Natural killer cell (primary cell): ENCODE measurements around the gene THOP1. TPM values are rescaled to one million over a fixed set of nuclear protein-coding genes. Genes with fewer than 3 reads are reported as not detected.

Source experiments
- ATAC-seq, 3 donors: fragments of 150-1000 bp in 2 of 3; fragments of 200-7000 bp in 1 of 3; cut with Tn5 transposase; 1 replicate in 1 of 3; 2 replicates in 2 of 3; pipeline ENCODE4 v1.10.0; 2021; ENCODE audit warnings: mild to moderate bottlenecking in 2 of 3, moderate library complexity in 2 of 3
- DNase-seq, 2 donors: peaks; one replicate each; pipeline versions ENCODE4 v3.0.0 to v3.0.0-alpha.2; 2013 to 2021; ENCODE audit warnings: mixed read lengths in 1 of 2
- H3K27ac ChIP-seq: one replicate; pipeline ENCODE4 v1.5.1; 2013; ENCODE audit warnings: mild to moderate bottlenecking, low read length
- H3K27me3 ChIP-seq: one replicate; pipeline ENCODE4 v1.6.1; 2013; ENCODE audit warnings: low read length; ENCODE audit not compliant: control insufficient read depth, insufficient read depth
- H3K36me3 ChIP-seq: one replicate; pipeline ENCODE4 v1.6.1; 2013; ENCODE audit warnings: low read length; ENCODE audit not compliant: control insufficient read depth, insufficient read depth
- H3K4me1 ChIP-seq: one replicate; pipeline ENCODE4 v1.6.1; 2013; ENCODE audit warnings: low read length; ENCODE audit not compliant: control insufficient read depth, insufficient read depth
- H3K4me3 ChIP-seq: one replicate; pipeline ENCODE4 v1.5.1; 2013; ENCODE audit warnings: low read length
- H3K9me3 ChIP-seq: one replicate; pipeline ENCODE4 v1.6.1; 2013; ENCODE audit warnings: low read length; ENCODE audit not compliant: control insufficient read depth, insufficient read depth
- H3K27ac Mint-ChIP-seq, 2 donors: one replicate each; pipeline ENCODE4 v1.8.0; 2022; ENCODE audit warnings: mild to moderate bottlenecking in 2 of 2, mixed read lengths in 2 of 2, moderate library complexity in 1 of 2
- H3K27me3 Mint-ChIP-seq, 2 donors: one replicate each; pipeline ENCODE4 v1.8.0; 2022; ENCODE audit warnings: low read depth in 2 of 2, mixed read lengths in 2 of 2
- H3K36me3 Mint-ChIP-seq: one replicate; pipeline ENCODE4 v1.8.0; 2022; ENCODE audit warnings: mixed read lengths
- H3K4me1 Mint-ChIP-seq, 2 donors: one replicate each; pipeline ENCODE4 v1.8.0; 2022; ENCODE audit warnings: mixed read lengths in 2 of 2
- H3K4me3 Mint-ChIP-seq: one replicate; pipeline ENCODE4 v1.8.0; 2022; ENCODE audit warnings: mild to moderate bottlenecking, moderate library complexity, mixed read lengths
- H3K9me3 Mint-ChIP-seq, 2 donors: one replicate each; pipeline ENCODE4 v1.8.0; 2022; ENCODE audit warnings: mixed read lengths in 2 of 2
- CTCF ChIP-seq: fragments of 200-600 bp; IDR thresholded peaks from one replicate; pipeline ENCODE4 v1.8.0; 2022; ENCODE audit warnings: antibody characterized with exemption
- WGBS: methylation state at CpG from one replicate; pipeline ENCODE4 v1.1.7; 2013; ENCODE audit warnings: missing lambda C conversion rate; ENCODE audit not compliant: insufficient coverage; 5-methylcytosine and 5-hydroxymethylcytosine counted together
- intact Hi-C: fragments of 100-400 bp; cut with micrococcal nuclease; formaldehyde crosslinking; loops from one replicate; pipeline ENCODE4 v1.14.2; 2022
- total RNA-seq, 4 donors: library from RNA; stranded (reverse); fragments of 120-200 nt in 1 of 4; gene quantifications; one replicate each; pipeline versions ENCODE4 v1.2.3 to v1.2.4, GENCODE V29; 2013 to 2022

Gene THOP1
- total RNA-seq, 3 donors from 2014 or later (not counting 1 experiment from before 2014, with no cell fraction given) = 31.6 to 44.0 (median 33.4) TPM

GRCh38 chr19:2845107-2845506, 59.8 kb downstream of the THOP1 start:
- H3K4me3 Mint-ChIP-seq = no peak overlapping the region
- H3K36me3 ChIP-seq = no peaks in the 10 kb centered on the region
- no peaks in the 10 kb centered on the region for H3K9me3 Mint-ChIP-seq
- H3K4me3 ChIP-seq = no peak overlapping the region
- TF ChIP-seq CTCF = no peak
- 98% methylated on average over 2 of the region's 2 CpGs for WGBS
- no peak overlapping the region for H3K27ac ChIP-seq
- no peaks in the 10 kb centered on the region for H3K36me3 Mint-ChIP-seq
- DNase-seq = no peak
- no peaks in the 10 kb centered on the region for H3K27me3 Mint-ChIP-seq
- intact Hi-C loops = no loop called here
- H3K27me3 ChIP-seq = no peaks in the 10 kb centered on the region
- no peak overlapping the region for H3K27ac Mint-ChIP-seq
- peaks cover 13% of the 10 kb centered on the region for H3K4me1 ChIP-seq
- ATAC-seq = no peak
- H3K4me1 Mint-ChIP-seq = peaks cover 10 to 16% of the 10 kb centered on the region in 2 donors
- no peaks in the 10 kb centered on the region for H3K9me3 ChIP-seq

GRCh38 chr19:2846180-2846894, 61.0 kb downstream of the THOP1 start:
- Mint-ChIP-seq H3K9me3 (no peaks in the 10 kb centered on the region), H3K36me3 (peaks cover 4% of the 10 kb centered on the region), H3K4me3 (no peak overlapping the region), H3K27me3 (no peaks in the 10 kb centered on the region), H3K4me1 (peaks cover 15 to 16% of the 10 kb centered on the region in 2 donors), H3K27ac (no peak overlapping the region)
- DNase-seq = no peak
- intact Hi-C loops = no loop called here
- no peak for ATAC-seq
- H3K4me3 ChIP-seq = no peak overlapping the region
- no peaks in the 10 kb centered on the region for H3K27me3 ChIP-seq
- H3K36me3 ChIP-seq = peaks cover 6% of the 10 kb centered on the region
- no peaks in the 10 kb centered on the region for H3K9me3 ChIP-seq
- 89% methylated on average over 13 of the region's 13 CpGs for WGBS
- TF ChIP-seq CTCF = no peak
- peaks cover 7% of the 10 kb centered on the region for H3K4me1 ChIP-seq
- H3K27ac ChIP-seq = no peak overlapping the region

DNA sequence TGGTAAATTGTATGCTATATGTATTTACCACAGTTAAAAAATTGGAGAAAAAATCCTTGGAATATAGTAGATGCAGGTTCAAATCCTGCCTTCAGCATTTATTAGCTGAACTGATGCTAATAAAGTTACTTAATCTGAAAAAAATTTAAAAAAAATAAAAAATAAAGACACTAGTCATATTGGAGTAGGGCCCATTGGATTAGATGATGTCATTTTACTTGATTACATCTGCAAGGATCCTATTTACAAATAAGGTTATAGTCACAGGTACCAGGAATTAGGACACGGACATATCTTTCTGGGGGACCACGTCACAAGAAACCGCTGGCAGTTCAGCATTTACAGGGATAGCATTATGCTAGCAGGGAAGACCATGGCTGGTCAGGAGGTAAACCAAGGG, 62.2 kb downstream of the THOP1 start:
- no peak overlapping the region for H3K27ac Mint-ChIP-seq
- intact Hi-C loops = no loop called here
- H3K4me3 Mint-ChIP-seq = no peak overlapping the region
- H3K36me3 ChIP-seq = peaks cover 17% of the 10 kb centered on the region
- H3K27me3 ChIP-seq = no peaks in the 10 kb centered on the region
- peaks cover 10 to 11% of the 10 kb centered on the region in 2 donors for H3K4me1 Mint-ChIP-seq
- ATAC-seq (no peak), DNase-seq (no peak)
- no peak overlapping the region for H3K4me3 ChIP-seq
- peaks cover 8% of the 10 kb centered on the region for H3K9me3 ChIP-seq
- H3K9me3 Mint-ChIP-seq = no peaks in the 10 kb centered on the region
- H3K27me3 Mint-ChIP-seq = no peaks in the 10 kb centered on the region
- WGBS = 97% methylated on average over 3 of the region's 3 CpGs
- H3K27ac ChIP-seq = no peak overlapping the region
- peaks cover 16% of the 10 kb centered on the region for H3K36me3 Mint-ChIP-seq
- TF ChIP-seq CTCF = no peak
- peaks cover 1% of the 10 kb centered on the region for H3K4me1 ChIP-seq

DNA sequence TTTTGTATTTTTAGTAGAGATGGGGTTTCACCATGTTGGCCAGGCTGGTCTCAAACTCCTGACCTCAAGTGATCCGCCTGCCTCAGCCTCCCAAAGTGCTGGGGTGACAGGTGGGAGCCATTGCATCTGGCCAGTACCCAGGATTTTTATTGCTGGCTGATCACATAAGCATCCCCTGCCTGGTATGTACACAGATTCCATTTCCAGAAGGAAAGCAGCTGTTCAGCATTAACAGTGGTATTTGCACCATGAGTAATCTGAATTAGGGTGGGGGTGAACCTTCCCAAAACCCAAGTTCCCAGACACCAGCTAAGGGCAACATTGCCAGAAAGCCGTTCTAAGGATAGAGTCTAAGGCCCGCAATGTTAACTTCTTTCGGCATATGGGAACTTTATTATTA, 63.3 kb downstream of the THOP1 start:
- no peaks in the 10 kb centered on the region for H3K4me1 ChIP-seq
- no peak overlapping the region for H3K4me3 ChIP-seq
- Mint-ChIP-seq H3K4me1 (peaks cover 8% of the 10 kb centered on the region in 2 donors), H3K27ac (no peak overlapping the region), H3K36me3 (peaks cover 26% of the 10 kb centered on the region), H3K9me3 (peaks cover 0 to 5% of the 10 kb centered on the region in 2 donors), H3K27me3 (no peaks in the 10 kb centered on the region), H3K4me3 (no peak overlapping the region)
- ATAC-seq (no peak), DNase-seq (no peak)
- TF ChIP-seq CTCF = no peak
- H3K27ac ChIP-seq = no peak overlapping the region
- H3K27me3 ChIP-seq = no peaks in the 10 kb centered on the region
- intact Hi-C loops = no loop called here
- peaks cover 28% of the 10 kb centered on the region for H3K36me3 ChIP-seq
- 74% methylated on average over 4 of the region's 4 CpGs for WGBS
- peaks cover 18% of the 10 kb centered on the region for H3K9me3 ChIP-seq
